SIG-M5 treated with dmso at 0.1 percent for 504 hours (cell line): ENCODE data around the gene ANO2.

Experiments used
- DNase-seq: peaks from one replicate; lab custom pipeline; 2025; ENCODE audit not compliant: unreplicated experiment; lab: John Stamatoyannopoulos, UW

ANO2 gene

DNA sequence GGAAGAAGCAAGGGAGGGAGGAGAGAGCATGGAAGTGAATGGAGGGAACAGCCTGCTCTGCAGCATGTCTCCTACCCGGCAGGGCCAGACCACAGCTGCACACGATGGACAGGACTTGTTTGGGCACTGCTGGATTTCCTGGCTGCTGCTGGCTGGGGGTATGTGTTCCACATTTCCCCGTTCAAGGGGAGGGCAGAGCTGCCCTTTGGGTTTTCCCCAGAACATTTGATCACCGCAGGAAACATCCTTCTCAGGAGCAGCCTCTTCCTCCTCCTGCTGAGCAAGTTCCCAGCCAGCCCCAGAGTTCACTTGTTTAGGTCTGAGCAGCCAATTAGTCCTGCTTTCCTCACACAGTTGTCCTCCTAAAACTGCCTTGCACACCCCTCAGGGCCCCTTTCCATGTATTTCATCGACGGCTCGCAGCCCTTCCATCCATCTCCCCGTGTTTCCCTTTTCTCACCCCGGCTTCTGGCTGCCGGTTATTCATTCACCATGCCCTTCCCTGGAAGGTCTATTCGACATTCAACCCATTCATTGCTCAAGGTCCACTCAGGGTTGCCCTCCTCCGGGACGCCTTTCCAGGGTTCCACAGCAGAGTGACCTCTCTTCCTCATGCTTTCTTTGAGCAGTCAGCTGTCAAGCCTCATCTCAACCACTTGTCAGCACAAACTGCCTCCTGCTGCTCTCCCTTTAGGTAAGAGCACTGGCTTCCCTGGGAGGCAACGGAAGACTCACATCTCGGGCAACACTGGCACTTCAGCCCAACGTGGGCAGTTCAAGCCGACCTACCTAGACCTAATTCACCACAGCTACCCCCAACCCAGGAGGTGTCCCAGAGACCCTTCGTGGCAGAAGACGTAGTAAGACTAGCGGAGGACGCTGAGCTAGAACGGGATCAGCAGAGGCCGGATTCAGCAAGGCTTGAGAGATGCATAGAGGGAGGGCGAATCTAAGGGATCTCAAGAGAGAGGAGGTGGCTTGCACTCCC lies 20.1 kb upstream of the ANO2 start:
- DNase-seq, result no peak

DNA sequence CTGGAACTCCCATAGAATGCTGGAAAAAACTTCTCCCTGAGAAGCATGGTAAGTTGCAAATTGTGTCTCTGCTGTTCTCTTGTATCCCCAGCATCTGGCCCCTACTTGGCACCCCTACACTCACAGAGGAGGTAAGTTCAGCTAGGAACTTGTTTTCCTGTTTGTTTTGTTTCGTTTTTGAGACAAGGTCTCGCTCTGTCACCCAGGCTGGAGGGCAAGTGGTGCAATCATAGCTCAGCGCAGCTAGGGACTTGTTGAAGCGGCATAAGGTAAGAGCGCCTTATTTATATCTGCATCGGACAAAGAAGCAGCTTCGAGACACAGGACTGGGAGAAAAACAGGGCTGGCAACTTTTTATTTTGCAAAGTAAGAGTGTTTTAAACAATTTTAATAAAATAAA lies 18.5 kb upstream of the ANO2 start:
- no peak for DNase-seq

DNA sequence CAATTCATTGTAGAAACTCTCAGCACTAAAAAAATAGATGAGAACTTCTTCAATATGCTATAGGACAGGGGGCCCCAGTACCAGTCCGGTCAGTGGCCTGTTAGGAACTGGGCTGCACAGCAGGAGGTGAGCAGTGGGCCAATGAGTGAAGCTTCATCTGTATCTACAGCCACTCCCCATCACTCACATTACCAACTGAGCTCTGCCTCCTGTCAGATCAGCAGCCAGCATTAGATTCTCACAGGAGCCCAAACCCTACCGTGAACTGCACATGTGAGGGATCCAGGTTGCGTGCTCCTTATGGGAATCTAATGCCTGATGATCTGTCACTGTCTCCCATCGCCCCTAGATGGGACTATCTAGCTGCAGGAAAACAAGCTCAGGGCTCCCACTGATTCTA lies 15.7 kb upstream of the ANO2 start:
- DNase-seq, result no peak

DNA sequence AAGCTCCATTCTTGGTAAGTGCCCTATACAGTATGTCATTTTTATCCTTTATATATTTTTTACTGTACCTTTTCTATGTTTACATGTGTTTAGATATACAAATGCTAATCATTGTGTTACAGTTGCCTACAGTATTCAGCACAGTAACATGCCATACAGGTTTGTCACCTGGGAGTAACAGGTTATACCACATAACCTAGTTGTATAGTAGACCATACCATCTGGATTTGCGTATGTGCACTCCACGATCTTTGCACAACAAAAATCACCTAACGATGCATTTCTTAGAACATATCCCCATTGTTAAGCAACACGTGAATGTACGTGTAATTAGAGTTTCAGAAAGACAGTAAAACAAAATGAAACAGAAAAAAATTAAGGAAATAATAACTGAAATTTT lies 11.9 kb upstream of the ANO2 start:
- DNase-seq, result no peak

DNA sequence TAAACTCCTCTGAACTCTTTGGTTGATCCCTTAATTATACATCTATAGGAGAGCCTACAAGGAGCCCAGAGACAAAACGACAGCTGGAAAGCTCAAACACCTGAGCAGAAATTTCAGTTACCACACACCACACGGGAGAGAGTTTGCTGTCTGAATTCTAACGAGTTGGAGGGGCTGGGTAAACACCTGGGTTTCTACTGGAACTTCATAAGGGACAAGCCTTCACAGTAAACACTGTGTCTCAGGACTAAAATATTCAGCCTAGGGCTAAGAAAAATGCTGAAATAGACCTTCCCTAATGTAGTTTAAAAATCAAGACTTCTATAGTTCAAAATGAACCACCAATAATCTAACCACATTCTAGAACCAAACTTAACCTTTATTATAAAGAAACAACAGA lies 9.6 kb upstream of the ANO2 start:
- no peak for DNase-seq

DNA sequence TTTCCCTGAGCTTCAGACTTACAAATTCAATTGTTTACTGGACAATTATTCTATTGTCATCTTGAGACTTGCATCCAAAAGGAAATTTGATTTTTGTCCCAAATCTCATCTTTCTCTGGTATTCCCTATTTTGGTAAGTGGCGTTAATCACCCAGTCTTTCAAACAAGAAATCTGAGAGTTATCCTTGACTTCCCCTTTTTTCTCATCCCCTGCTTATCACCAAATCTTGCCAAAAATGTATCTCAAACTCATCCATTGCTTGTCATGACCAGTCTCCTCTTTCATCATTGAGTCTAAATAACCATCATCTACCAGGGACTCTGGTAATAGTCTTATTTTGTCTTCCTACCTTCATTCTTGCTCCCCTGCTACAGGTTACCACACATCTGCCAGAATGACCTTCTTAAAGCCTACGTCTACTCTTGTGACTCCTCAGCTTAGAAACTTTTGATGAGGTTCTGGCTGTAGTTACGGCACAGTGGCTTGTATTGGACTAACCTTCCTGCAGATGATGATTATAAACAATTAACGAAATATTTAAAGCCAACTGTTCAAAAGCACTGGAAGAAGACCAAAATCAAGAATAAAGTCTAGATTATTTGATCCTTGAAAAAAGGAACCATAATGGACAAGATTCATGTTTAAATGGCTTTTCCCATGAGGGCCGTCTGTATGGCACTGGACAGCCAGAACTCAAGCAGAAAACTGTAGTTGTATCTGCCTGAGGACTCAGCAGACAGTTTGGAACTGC lies 9.0 kb upstream of the ANO2 start:
- no peak for DNase-seq

DNA sequence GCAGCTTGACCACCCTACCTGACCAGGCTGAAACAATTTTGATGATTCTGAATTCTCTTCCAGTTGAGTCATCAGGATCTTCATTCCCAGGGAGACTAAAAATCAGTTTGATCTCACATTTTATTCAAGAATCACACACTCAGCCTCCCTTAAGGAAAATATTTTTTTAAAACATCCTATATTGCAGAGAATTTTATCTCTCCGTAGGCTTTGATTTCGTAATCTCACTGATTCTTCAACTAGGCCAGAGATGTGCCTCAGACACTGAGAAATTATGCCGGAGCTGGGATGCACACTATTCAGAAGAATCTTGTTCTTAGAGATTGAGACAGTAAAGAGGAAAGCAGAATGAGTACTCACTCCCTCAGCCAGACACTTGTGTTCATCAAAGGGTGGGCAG lies 7.0 kb upstream of the ANO2 start:
- DNase-seq, result no peak

DNA sequence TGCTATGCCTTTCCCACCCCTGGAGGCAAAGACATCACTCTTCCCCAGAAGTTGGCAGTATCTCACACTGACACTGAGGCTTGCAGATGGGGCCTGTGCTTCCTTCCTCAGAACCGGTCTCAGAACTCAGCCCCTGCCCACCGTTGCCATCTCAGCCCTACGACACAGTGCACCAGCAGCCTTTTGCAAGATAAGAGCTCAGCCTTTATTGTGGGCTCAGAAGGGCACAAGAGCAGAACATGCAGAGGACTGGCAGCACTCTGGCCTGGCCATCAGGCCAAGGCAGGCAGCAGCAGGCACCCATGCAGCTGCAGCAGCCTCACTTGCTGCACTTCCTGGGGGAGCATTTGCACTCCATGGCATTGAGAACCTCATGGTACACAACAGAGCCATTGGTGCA lies 3.6 kb upstream of the ANO2 start:
- DNase-seq, result no peak

DNA sequence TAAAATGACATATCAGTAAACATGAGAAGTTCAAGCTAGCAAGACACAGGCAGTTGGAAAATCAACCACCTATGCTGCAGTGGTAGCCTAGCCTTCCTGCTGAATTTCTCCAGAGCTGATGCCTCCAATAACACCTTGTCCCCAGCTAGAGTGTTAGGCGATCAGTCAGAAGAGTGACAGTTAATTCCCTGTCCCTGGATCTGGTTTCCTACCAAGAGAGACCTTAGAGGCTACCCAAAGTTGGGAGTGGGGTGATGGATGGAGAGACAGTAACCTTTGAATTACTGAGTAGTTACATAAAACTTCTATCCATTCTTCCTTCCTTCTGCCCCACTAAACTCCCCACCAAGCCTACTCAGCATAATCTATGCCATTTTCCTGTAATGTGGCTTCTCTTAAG lies 1.9 kb upstream of the ANO2 start:
- DNase-seq, result no peak

DNA sequence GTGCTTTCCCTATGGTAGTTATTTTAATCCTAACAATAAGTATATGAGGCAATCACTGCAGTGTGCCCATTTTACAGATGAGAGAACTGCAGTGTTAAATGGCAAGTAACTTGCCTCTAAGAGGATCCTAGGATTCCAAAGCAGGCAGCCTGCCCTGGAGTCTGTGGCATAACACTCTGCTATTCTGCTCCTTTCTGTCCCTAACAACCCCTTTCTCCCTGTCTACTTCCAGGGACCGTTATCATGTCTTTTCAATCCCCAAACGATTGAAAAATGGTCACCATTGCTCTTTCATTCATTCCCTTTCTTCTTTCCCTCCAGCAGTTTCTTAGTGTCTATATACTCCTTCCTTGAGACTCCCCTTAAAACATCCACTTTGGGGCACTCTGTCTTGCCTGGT lies 1.3 kb upstream of the ANO2 start:
- no peak for DNase-seq

DNA sequence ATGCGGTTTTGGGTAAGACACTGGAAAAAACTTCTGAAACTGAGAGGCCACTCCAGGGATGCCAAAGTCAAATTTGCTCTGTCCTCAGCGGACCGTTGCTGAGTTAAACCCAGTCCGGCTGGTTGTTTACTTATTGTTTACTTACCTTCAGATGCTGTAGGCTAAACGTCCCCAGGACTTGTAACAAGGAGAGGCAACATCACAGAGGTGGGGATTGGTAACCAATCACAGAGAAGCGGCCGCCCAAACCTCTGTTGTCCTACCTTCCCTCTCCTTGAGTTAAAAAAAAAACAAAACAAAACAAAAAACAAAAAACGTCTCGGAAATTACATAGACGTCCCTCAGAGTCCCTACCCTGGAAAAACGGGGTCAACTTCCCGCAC lies 380 bp downstream of the ANO2 start:
- DNase-seq, result no peak

DNA sequence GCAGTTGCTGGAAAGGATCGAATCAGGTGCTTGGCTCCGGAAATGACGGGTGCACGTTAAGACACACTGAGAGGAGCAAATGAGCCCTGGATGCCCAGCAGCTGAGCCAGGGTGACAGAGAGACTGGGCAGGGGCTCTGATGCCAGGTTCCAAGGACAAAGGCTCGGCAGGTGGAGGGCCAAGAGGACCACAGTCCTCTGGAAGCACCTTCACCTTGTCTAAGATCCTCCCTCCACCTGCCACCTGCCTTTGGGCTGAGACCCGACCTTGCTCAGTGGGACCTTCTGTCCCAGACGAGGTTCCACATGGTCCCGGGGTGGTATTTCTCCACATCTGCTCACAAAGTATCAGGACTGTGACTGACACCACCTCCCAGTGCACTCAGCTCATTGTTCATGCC lies 1.0 kb downstream of the ANO2 start:
- no peak for DNase-seq

DNA sequence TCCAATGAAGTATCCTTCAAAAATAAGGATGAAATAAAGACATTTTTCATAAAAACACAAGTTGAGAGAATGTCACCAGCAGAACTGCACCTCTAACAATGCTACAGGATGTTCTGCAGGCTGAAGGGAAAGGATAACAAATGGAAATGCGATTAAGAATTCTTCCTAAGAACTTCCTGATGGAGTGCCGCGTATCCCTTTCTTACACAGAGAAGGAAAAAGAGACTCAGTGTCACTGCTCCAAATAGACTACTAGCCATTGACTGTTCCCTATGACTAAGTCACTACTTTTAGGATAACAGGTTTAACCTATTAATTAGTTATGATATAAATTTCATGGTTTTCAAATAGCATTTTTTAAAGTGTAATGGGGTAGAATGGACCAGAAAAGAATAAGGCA lies 3.2 kb downstream of the ANO2 start:
- no peak for DNase-seq

DNA sequence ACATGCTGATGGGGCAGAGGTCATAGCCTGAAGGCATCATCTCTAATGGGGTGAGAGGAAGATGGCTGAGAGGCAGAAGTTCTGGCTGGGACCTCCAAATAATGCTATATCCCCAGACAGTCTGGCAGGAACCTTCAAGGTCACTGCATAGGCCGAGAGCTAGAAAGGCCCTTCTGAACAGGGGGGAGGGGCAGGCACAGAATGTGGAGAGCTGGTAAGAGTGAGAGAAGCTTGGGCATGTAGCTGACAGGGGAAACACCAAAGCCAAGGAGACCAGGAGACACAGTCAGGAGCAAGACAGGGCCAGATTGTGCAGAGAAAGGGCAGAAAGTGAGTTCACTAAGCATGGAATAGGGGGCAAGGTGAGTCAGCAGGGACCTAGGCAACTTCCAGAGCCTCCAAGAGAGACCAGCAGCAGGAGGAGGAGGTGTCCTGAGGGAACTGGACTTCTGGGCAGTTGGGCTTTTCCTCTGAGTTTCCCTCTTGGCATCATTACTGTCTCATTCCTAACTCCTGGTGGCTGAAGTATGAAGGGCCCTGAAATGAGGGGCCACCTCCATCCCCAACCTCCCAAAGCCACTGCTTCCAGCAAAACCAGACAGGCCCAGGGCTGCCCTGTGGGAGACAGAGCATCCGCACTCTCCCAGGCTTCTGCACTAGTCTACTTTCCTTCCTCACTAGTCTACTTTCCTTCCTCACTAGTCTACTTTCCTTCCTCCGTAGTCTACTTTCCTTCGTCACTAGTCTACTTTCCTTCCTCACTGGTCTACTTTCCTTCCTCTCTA lies 17.1 kb downstream of the ANO2 start:
- DNase-seq, result no peak

DNA sequence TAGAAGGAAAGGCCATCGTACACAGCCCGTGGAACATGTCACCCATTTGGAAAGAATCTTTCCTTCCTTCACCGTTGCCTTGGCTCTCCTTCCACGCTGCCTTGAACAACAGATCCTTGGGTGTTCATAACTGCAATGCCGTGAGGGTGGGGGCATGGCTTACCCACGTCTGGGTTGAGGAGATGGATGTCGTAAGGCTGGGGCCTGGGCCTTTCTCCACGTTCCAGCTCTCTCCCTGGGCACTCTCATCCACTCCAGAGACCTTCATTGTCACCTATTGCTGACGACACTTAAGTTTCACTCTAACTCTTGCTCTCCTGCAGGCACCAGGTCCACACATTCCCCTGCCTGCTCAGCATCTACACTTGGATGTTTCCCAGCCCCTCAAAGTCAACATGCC lies 19.4 kb downstream of the ANO2 start:
- no peak for DNase-seq

DNA sequence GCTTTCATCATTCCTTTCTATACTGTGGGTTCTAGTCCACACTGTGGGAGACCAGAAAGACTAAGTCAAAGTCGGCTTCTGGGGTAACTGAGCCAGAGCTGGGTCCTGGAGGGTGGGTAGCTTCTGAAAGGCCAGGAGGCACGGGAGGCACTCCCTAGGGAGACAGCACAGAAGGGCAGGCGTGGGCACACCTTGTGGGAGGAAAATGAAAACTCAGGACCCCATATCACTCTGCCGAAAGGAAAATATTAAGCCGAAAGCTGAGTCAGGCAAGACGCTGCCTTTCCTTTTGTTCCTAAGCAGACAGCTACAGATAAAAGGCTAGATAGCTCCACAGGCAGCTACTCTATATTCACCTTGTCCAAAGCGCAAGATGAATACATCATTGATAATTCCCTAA lies 20.7 kb downstream of the ANO2 start:
- no peak for DNase-seq

DNA sequence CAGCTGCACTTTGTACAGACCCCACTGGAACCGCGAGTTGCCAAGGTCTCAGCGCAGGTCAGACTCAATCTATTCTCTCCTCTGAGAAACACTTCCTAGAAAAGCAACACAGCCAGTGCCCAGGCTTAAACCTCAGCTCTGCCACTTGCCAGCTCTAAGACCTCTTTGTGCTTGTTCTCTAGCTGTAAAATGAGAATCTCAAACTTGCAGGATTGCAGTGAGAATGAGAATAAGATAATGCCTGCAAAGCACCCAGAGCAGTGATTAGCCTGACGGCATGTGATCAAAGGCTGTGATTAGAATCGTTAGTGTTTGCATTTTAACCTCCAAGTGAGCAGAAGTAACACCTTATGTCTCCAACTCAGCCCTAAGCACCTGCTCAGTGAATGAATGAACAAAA lies 21.3 kb downstream of the ANO2 start:
- DNase-seq, result no peak

DNA sequence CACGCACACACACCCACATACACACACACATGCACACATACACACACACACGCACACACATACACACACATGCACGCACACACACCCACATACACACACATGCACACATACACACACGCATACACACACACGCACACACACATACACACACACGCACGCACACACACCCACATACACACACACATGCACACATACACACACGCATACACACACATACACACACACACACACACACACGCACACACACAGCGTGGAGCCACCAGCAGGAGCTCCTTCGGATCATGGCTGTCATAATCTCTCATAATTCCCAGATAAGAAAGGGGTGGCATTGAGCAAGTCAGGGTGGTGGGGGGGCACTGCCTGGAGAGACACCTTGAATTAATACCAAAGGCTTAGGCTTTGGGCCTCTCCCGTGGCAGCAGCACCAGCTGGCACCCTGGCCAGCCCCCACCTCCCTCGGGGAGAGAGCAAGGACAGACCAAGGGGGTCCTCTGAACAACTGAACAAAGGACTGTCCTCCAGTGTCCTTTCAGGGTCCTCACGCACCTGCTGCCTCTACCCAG lies 21.9 kb downstream of the ANO2 start:
- DNase-seq, result no peak

DNA sequence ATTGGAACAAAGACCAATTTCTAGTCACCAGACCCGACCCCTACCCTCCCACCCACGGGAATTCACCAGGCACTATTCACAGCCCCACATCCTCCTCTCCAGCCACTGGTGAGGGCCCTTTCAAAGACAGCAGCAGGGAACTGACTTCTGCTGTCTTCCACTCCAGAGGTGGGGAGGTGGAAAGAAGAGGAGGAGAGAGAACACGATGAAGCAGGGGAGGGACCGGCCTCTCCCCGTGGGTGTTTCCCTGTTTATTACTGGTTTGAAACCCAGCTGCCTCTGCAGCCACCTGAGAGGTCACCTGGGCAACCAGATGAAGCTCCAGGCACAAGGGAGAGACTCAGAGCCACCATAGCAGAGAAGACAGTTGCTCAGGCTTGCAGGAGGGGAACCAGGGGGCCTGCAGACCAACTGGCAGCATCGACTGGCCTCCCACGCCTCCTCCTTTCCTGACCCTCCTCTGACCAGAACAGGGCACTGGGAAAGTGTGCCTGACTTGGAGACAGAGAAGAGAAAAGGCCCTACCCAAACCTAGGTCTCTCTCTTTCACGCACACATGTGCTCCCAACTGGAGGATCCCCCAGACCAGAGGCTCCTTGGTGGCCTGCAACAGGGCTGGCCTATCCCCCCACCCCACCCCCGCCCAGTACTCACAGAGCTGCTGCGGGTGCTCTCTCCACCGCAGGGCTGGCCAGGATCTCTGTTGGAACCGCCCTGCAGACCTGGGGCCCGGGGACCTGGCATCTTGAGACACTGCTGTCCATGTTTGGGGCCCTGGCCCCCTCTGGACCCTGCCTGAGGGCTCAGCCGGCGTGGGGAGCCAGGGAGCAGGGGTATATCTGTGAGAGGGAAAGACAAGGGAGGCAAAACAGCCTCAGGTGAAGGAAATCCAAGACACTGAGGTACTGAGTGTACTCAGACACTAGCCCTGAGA lies 22.8 kb downstream of the ANO2 start:
- no peak for DNase-seq
